Heart left ventricle (tissue), 16 donors: Measurements from ENCODE around the gene RALGPS1. TPM values are rescaled to one million over a fixed set of nuclear protein-coding genes. Genes with fewer than 3 reads are reported as not detected.

Source experiments
- ATAC-seq, 4 donors: fragments of 200-7000 bp; cut with Tn5 transposase; one replicate each; pipeline ENCODE4 v1.9.1; 2020 to 2022; ENCODE audit warnings: moderate library complexity in 4 of 4, mild to moderate bottlenecking in 3 of 4, moderate number of reproducible peaks in 1 of 4
- DNase-seq, 5 donors: peaks; one replicate each; pipeline ENCODE4 v3.0.0-alpha.2; 2020
- H3K27ac ChIP-seq, 12 donors: fragments of 200-600 bp; sonication (generic) in 4 of 12; one replicate each; pipeline versions ENCODE4 v1.5.0 to v1.8.0; 2016 to 2022; ENCODE audit warnings: mild to moderate bottlenecking in 2 of 12
- H3K27me3 ChIP-seq, 9 donors: fragments of 200-600 bp; sonication (generic) in 2 of 9; one replicate each; pipeline versions ENCODE4 v1.5.1 to v1.8.0; 2016 to 2022; ENCODE audit warnings: mild to moderate bottlenecking in 3 of 9
- H3K36me3 ChIP-seq, 9 donors: fragments of 200-600 bp; sonication (generic) in 2 of 9; one replicate each; pipeline versions ENCODE4 v1.5.0 to v1.8.0; 2018 to 2022; ENCODE audit warnings: mild to moderate bottlenecking in 2 of 9
- H3K4me1 ChIP-seq, 12 donors: fragments of 200-600 bp; sonication (generic) in 4 of 12; one replicate each; pipeline versions ENCODE4 v1.5.0 to v1.8.0; 2016 to 2022; ENCODE audit warnings: mild to moderate bottlenecking in 3 of 12
- H3K4me3 ChIP-seq, 12 donors: fragments of 200-600 bp; sonication (generic) in 4 of 12; one replicate each; pipeline versions ENCODE4 v1.5.0 to v1.8.0; 2017 to 2022; ENCODE audit warnings: mild to moderate bottlenecking in 9 of 12, moderate library complexity in 4 of 12
- H3K9me3 ChIP-seq, 12 donors: fragments of 200-600 bp; sonication (generic) in 4 of 12; one replicate each; pipeline versions ENCODE4 v1.5.0 to v1.8.0; 2016 to 2022; ENCODE audit warnings: mild to moderate bottlenecking in 1 of 12
- POLR2A ChIP-seq, 2 donors: fragments of 450-650 bp; IDR thresholded peaks; one replicate each; pipeline ENCODE4 v1.6.1; 2017; ENCODE audit warnings: antibody characterized with exemption in 2 of 2, mild to moderate bottlenecking in 2 of 2, moderate library complexity in 2 of 2
- WGBS, 4 donors: extraction: QIAGEN DNeasy Blood & Tissue Kit in 2 of 4; methylation state at CpG; one replicate each; pipeline versions ENCODE4 v1.1.5 to v1.1.7; 2013 to 2018; 5-methylcytosine and 5-hydroxymethylcytosine counted together
- intact Hi-C, 10 donors: fragments of 100-400 bp; cut with DNase I; formaldehyde crosslinking; loops; one replicate each; pipeline versions ENCODE4 v1.11.1 to v1.14.2; 2022
- polyA plus RNA-seq, 2 donors: library from polyadenylated mRNA; stranded (reverse); fragments of 200-250 nt; gene quantifications; one replicate each; pipeline ENCODE4 v1.2.3, GENCODE V29; 2013
- total RNA-seq, 9 donors: library from RNA; depleted of rRNA in 2 of 9; stranded (reverse); fragments of >200 nt in 2 of 9; fragmentation: NEBNext Ultra II Directional in 3 of 9; extraction: Animal tissue kit (Norgen Biotek cat#: 25700) in 3 of 9; gene quantifications; one replicate each; pipeline versions ENCODE4 v1.1.0 to v1.2.4, GENCODE V29; 2016 to 2023
- TF ChIP-seq, protein P1 (sequence below), 12 donors: fragments of 200-600 bp; sonication (generic) in 4 of 12; IDR thresholded peaks; one replicate each; pipeline versions ENCODE4 v1.5.0 to v1.8.0; 2018 to 2022; ENCODE audit warnings: antibody characterized with exemption in 12 of 12, mild to moderate bottlenecking in 5 of 12
- donor health status: ischemic (EF 13 %, LVEDD 7.1; RV severe dilation, severe dysfunction).
- donor health status: healthy with polysubstance abuse.
- donor health status: DM: no; HTN: yes; CAD: no.
- donor health status: DM: no; HTN: no; CAD: no.
- donor health status: ischemic (EF 25% LVEDD 6.9; RV normal size, moderate dysfunction).
- donor health status: ischemic (EF 25% LVEDD 5.7; RV mildly dilated, moderate dysfunction).
- donor health status: healthy.
- donor health status: DM: yes; HTN: yes; CAD: no.
- donor health status: ischemic (EF 35%, LVEDD 5.7; RV mildly dilated, moderate dysfunction).
- donor health status: nonischemic (EF 11% LVEDD 7.7; RV severe dilation, severe dysfunction).
- donor health status: DM: yes; HTN: yes; CAD: no.
- donor health status: PGD.
- donor health status: ischemic (EF 29% LVEDD 5.4; RV normal size, mild dysfunction).
- donor health status: nonischemic (EF 23%, LVEDD 6.1; RV moderate dilation, normal function).

RALGPS1 gene
- total and polyA plus RNA-seq, 11 donors = 8.0 to 21.8 (median 14.4) TPM

DNA sequence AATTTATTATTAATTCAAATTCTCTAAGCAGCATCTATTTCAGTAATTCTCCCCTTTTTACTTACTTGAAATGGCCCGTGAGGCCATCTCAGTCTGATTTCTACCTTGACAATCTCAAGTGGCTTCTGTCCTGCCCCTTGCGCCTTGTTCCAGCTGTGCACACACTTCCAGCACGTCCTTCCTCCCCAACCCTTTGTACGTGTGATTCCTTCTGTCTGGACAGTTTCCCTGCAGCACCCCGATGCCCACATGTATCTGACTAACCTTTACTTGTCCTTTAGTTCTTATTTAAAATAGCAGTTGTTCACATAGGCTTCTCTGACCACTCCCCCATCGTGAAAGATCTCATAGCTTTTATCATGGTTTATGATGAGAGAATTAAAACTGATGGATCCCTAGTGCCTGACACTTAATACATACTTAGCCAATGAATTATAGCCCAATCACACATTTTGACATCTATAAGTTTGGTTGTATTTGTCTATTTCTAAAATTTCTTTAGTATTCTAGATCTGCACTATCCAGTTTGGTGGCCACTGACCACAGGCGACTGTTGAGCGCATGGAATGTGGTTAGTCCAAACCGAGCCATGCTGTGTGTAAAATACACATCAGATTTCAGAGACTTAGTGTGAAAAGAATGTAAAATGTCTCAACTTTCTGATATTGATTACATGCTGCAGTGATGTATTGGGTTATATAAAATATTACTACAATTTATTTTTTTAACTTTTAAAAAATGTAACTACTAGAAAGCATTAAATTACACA is 39.9 kb upstream of the RALGPS1 start:
- H3K27ac ChIP-seq = no peak overlapping the region
- DNase-seq (no peak), ATAC-seq (peak in 1 of 4 donors; percentile 38)
- no peak for TF ChIP-seq POLR2A (IDR thresholded peaks at IDR 0.05)
- TF ChIP-seq, protein P1, sequence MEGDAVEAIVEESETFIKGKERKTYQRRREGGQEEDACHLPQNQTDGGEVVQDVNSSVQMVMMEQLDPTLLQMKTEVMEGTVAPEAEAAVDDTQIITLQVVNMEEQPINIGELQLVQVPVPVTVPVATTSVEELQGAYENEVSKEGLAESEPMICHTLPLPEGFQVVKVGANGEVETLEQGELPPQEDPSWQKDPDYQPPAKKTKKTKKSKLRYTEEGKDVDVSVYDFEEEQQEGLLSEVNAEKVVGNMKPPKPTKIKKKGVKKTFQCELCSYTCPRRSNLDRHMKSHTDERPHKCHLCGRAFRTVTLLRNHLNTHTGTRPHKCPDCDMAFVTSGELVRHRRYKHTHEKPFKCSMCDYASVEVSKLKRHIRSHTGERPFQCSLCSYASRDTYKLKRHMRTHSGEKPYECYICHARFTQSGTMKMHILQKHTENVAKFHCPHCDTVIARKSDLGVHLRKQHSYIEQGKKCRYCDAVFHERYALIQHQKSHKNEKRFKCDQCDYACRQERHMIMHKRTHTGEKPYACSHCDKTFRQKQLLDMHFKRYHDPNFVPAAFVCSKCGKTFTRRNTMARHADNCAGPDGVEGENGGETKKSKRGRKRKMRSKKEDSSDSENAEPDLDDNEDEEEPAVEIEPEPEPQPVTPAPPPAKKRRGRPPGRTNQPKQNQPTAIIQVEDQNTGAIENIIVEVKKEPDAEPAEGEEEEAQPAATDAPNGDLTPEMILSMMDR (IDR thresholded peaks at IDR 0.05) = no peak
- WGBS, 4 donors = 61 to 66% (median 63%) methylated on average over 9 of the region's 9 CpGs
- H3K27me3 ChIP-seq = no peaks in the 10 kb centered on the region
- intact Hi-C loops = no loop called here
- H3K4me3 ChIP-seq = no peak overlapping the region
- no peaks in the 10 kb centered on the region for H3K9me3 ChIP-seq
- peaks cover 0 to 20% (median 6%) of the 10 kb centered on the region in 9 donors for H3K36me3 ChIP-seq
- H3K4me1 ChIP-seq = peaks cover 0 to 10% (median 5%) of the 10 kb centered on the region in 12 donors

DNA sequence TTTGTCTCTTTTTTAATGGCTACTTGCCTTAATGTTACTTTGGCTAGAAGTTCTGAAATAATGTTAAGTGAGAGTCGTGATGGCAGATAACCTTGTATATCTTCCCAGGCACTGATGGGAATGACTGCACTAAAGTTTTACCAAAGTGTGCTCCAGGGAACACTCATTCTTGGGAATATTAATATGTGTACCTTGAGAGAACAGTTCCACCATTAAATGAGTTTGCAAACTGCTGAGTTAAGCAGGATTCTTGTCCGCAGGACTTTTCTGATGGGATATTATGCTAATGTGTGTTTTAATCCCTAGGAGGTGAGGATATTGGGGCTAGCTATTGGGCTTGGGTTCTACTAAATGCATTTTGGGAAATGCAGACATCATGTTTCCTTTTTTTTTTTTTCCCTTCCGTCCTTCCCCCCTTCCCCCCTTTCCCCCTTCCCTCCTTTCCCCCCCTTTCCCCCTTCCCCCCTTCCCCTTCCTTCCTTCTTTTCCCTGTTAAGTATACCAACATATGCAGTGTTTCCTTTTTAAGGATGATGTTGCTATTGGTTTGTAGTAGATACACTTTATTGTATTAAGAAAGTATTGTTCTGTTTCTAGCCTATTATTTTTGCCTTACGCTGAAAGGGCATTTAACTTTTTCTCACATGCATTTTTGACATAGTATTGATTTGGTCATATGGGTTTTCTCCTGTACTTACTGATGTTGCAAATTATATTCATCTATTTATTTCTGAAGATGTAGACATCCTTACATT is 38.6 kb upstream of the RALGPS1 start:
- 61 to 78% (median 71%) methylated on average over 4 of the region's 4 CpGs for WGBS, 4 donors
- intact Hi-C loops = no loop called here
- H3K4me3 ChIP-seq = no peak overlapping the region
- no peaks in the 10 kb centered on the region for H3K27me3 ChIP-seq
- TF ChIP-seq POLR2A (IDR thresholded peaks at IDR 0.05) = no peak
- TF ChIP-seq, protein P1 (IDR thresholded peaks at IDR 0.05) = no peak
- H3K4me1 ChIP-seq = peaks cover 0 to 11% (median 5%) of the 10 kb centered on the region in 12 donors
- no peaks in the 10 kb centered on the region for H3K9me3 ChIP-seq
- H3K36me3 ChIP-seq = peaks cover 0 to 32% (median 17%) of the 10 kb centered on the region in 9 donors
- no peak overlapping the region for H3K27ac ChIP-seq
- ATAC-seq (no peak), DNase-seq (no peak)

DNA sequence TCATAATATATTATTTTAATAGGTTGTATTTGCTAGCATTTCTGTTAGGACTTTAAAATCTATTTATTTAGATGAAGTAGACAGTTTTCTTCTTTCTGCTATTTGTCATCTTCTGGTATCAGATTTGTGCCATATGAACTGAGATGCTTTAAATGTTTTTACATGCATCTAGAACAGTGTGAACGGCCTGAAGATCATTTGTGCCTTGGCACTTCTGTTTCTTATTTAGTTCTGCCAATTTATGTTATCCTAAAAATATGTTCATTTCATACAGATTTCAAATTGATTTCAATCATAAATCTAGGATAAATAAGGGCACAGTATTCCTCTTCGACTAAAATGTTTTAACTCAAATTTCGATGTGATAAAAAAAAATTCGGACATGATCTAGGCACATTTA is 38.1 kb upstream of the RALGPS1 start:
- H3K27ac ChIP-seq = no peak overlapping the region
- WGBS, 4 donors = 81 to 89% (median 85%) methylated on average over 4 of the region's 4 CpGs
- intact Hi-C loops = no loop called here
- TF ChIP-seq, protein P1 (IDR thresholded peaks at IDR 0.05) = no peak
- TF ChIP-seq POLR2A (IDR thresholded peaks at IDR 0.05) = no peak
- H3K27me3 ChIP-seq = no peaks in the 10 kb centered on the region
- no peaks in the 10 kb centered on the region for H3K9me3 ChIP-seq
- DNase-seq (no peak), ATAC-seq (no peak)
- peaks cover 0 to 38% (median 22%) of the 10 kb centered on the region in 9 donors for H3K36me3 ChIP-seq
- peaks cover 0 to 17% (median 5%) of the 10 kb centered on the region in 12 donors for H3K4me1 ChIP-seq
- H3K4me3 ChIP-seq = no peak overlapping the region

DNA sequence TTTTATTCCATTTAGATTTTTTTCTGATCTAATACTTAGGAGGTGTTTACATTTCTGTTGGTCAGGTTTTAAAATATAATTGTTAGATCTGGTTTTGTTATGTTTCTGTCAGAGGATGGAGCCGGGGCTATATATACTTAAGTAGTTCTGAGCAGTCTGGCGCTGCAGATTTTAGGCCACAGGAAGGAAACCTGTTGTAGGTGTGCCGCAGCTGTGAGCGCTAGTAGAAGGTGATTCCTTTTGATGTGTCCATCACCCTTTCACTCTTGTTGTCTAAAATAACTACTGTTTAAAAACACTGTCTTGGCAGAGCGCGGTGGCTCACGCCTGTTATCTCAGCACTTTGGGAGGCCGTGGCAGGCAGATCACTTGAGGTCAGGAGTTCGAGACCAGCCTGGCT is 37.2 kb upstream of the RALGPS1 start:
- no peak for DNase-seq
- no peak overlapping the region for H3K4me3 ChIP-seq
- ATAC-seq = no peak
- WGBS, 4 donors = 74 to 84% (median 81%) methylated on average over 9 of the region's 9 CpGs
- H3K36me3 ChIP-seq = peaks cover 0 to 47% (median 26%) of the 10 kb centered on the region in 9 donors
- no peaks in the 10 kb centered on the region for H3K9me3 ChIP-seq
- no peaks in the 10 kb centered on the region for H3K27me3 ChIP-seq
- H3K27ac ChIP-seq = no peak overlapping the region
- peaks cover 0 to 20% (median 6%) of the 10 kb centered on the region in 12 donors for H3K4me1 ChIP-seq
- intact Hi-C loops = no loop called here
- no peak for TF ChIP-seq POLR2A (IDR thresholded peaks at IDR 0.05)
- TF ChIP-seq, protein P1 (IDR thresholded peaks at IDR 0.05) = no peak
